ENCODE results near the gene ZFP57.

DNA sequence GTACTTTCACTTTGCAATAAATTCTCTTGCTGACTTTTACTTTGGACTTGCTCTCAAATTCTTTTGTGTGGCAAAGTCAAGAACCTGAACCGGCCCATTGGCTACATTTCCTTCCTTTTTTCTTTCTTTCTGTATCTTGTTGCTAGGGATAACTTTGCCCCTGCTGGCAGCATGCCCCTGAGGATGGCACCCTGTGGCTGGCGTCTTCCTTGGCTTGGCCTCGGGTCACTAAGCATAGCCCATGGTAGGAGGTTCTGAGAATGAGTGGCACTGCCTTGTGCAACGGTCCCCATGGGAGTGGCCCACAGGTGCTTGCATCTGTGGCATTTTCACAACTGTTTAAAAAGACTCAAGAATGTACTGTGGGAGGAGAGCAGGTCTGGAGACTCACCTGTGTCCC lies 28.2 kb upstream of the ZFP57 start:
- TF ChIP-seq CTCF (IDR thresholded peaks at IDR 0.05) (no peak), POLR2AphosphoS5 (IDR thresholded peaks at IDR 0.05) (no peak), POLR2A (IDR thresholded peaks at IDR 0.05) (no peak)
